Measurements from ENCODE around the gene MYOC.
A peak's percentile ranks its signal among the peaks of the same experiment; 100 is the strongest.

MYOC gene

GRCh38 chr1:171637928-171638576 is 14.4 kb downstream of the MYOC start:
- Histone ChIP-seq H3K27ac (ENCODE audit: low read length) (no peak overlapping the region), H3K27me3 (ENCODE audit: insufficient read depth, low read length, poor library complexity) (peaks cover 3% of the 10 kb centered on the region), H3K4me3 (ENCODE audit: low read depth in 1 of 2, low read length in 2 of 2) (no peak overlapping the region), H4K20me1 (ENCODE audit: insufficient read depth, low read length) (no peaks in the 10 kb centered on the region), H3K9ac (ENCODE audit: low read depth, low read length) (no peak overlapping the region), H3K36me3 (ENCODE audit: insufficient read depth, low read length) (no peaks in the 10 kb centered on the region), H3K4me2 (ENCODE audit: insufficient read depth, low read length) (no peak overlapping the region), H3K4me1 (ENCODE audit: insufficient read depth, low read length) (no peaks in the 10 kb centered on the region), H3K79me2 (ENCODE audit: insufficient read depth, low read length) (no peaks in the 10 kb centered on the region), H3K9me3 (ENCODE audit: insufficient read depth, low read length, severe bottlenecking) (no peaks in the 10 kb centered on the region), H2AFZ (ENCODE audit: low read depth, low read length) (no peak overlapping the region; the same call in 1 of the 2 replicates)
- TF ChIP-seq CTCF (IDR thresholded peaks at IDR 0.05; ENCODE audit: borderline replicate concordance, extremely low read depth, low read length, poor library complexity, severe bottlenecking) (no peak), EZH2 (IDR thresholded peaks at IDR 0.05; ENCODE audit: borderline replicate concordance, low read depth, low read length, severe bottlenecking) (no peak)
- no peak for ATAC-seq (ENCODE audit: insufficient read depth, low read depth)
- DNase-seq = no peak

GRCh38 chr1:171636141-171636540 is 16.3 kb downstream of the MYOC start:
- H3K9ac ChIP-seq (ENCODE audit: low read depth, low read length) = no peak overlapping the region
- DNase-seq (no peak), ATAC-seq (ENCODE audit: insufficient read depth, low read depth) (no peak)
- H3K4me1 ChIP-seq (ENCODE audit: insufficient read depth, low read length) = no peaks in the 10 kb centered on the region
- no peak overlapping the region for H3K4me2 ChIP-seq (ENCODE audit: insufficient read depth, low read length)
- no peak overlapping the region for H3K27ac ChIP-seq (ENCODE audit: low read length)
- no peak overlapping the region for H3K4me3 ChIP-seq (ENCODE audit: low read depth in 1 of 2, low read length in 2 of 2)
- TF ChIP-seq EZH2 (IDR thresholded peaks at IDR 0.05; ENCODE audit: borderline replicate concordance, low read depth, low read length, severe bottlenecking) = no peak
- TF ChIP-seq CTCF (IDR thresholded peaks at IDR 0.05; ENCODE audit: borderline replicate concordance, extremely low read depth, low read length, poor library complexity, severe bottlenecking) = no peak
- no peaks in the 10 kb centered on the region for H4K20me1 ChIP-seq (ENCODE audit: insufficient read depth, low read length)
- no peaks in the 10 kb centered on the region for H3K9me3 ChIP-seq (ENCODE audit: insufficient read depth, low read length, severe bottlenecking)
- H3K36me3 ChIP-seq (ENCODE audit: insufficient read depth, low read length) = no peaks in the 10 kb centered on the region
- no peak overlapping the region for H2AFZ ChIP-seq (ENCODE audit: low read depth, low read length)
- H3K27me3 ChIP-seq (ENCODE audit: insufficient read depth, low read length, poor library complexity) = peaks cover 2% of the 10 kb centered on the region
- no peaks in the 10 kb centered on the region for H3K79me2 ChIP-seq (ENCODE audit: insufficient read depth, low read length)

- Histone ChIP-seq H3K4me1 (ENCODE audit: insufficient read depth, low read length) (no peaks in the 10 kb centered on the region), H3K27me3 (ENCODE audit: insufficient read depth, low read length, poor library complexity) (no peaks in the 10 kb centered on the region), H3K9ac (ENCODE audit: low read depth, low read length) (no peak overlapping the region), H4K20me1 (ENCODE audit: insufficient read depth, low read length) (no peaks in the 10 kb centered on the region), H3K27ac (ENCODE audit: low read length) (no peak overlapping the region), H3K4me3 (ENCODE audit: low read depth in 1 of 2, low read length in 2 of 2) (no peak overlapping the region), H2AFZ (ENCODE audit: low read depth, low read length) (no peak overlapping the region), H3K36me3 (ENCODE audit: insufficient read depth, low read length) (no peaks in the 10 kb centered on the region), H3K4me2 (ENCODE audit: insufficient read depth, low read length) (no peak overlapping the region), H3K79me2 (ENCODE audit: insufficient read depth, low read length) (no peaks in the 10 kb centered on the region), H3K9me3 (ENCODE audit: insufficient read depth, low read length, severe bottlenecking) (no peaks in the 10 kb centered on the region)
- no peak for DNase-seq
- TF ChIP-seq CTCF (IDR thresholded peaks at IDR 0.05; ENCODE audit: borderline replicate concordance, extremely low read depth, low read length, poor library complexity, severe bottlenecking) (no peak), EZH2 (IDR thresholded peaks at IDR 0.05; ENCODE audit: borderline replicate concordance, low read depth, low read length, severe bottlenecking) (no peak)
- 0 out of 3 replicates have a peak, but pooled peaks have one; percentile 12 for ATAC-seq (ENCODE audit: insufficient read depth, low read depth)
These were observed 16.8 kb downstream of the MYOC start for GRCh38 chr1:171635661-171636060.

Data from DND-41 (cell line).